Ishikawa (cell line): Measurements from ENCODE around the gene RIGI.

Experiments
- CEBPB ChIP-seq: IDR thresholded peaks from 2 replicates; pipeline ENCODE4 v1.6.1; 2012
- CREB1 ChIP-seq: IDR thresholded peaks from 2 replicates; pipeline ENCODE4 v1.6.1; 2012; ENCODE audit warnings: low read depth
- EGR1 ChIP-seq: IDR thresholded peaks from 2 replicates; pipeline ENCODE4 v1.6.1; 2012
- FOXM1 ChIP-seq: IDR thresholded peaks from 2 replicates; pipeline ENCODE4 v1.6.1; 2012; ENCODE audit warnings: low read depth, borderline replicate concordance
- NFIC ChIP-seq: IDR thresholded peaks from 2 replicates; pipeline ENCODE4 v1.6.1; 2012
- RAD21 ChIP-seq: IDR thresholded peaks from 2 replicates; pipeline ENCODE4 v1.6.1; 2012; ENCODE audit warnings: low read depth
- TAF1 ChIP-seq: IDR thresholded peaks from 2 replicates; pipeline ENCODE4 v1.6.1; 2012; ENCODE audit warnings: low read depth, mild to moderate bottlenecking
- TCF12 ChIP-seq: IDR thresholded peaks from 2 replicates; pipeline ENCODE4 v1.6.1; 2012; ENCODE audit warnings: low read depth
- TEAD4 ChIP-seq: IDR thresholded peaks from 2 replicates; pipeline ENCODE4 v1.6.1; 2012
- YY1 ChIP-seq: IDR thresholded peaks from 2 replicates; pipeline ENCODE4 v1.6.1; 2012; ENCODE audit warnings: low read depth
- TF ChIP-seq, protein P1 (sequence below): IDR thresholded peaks from 2 replicates; pipeline ENCODE4 v1.6.1; 2012
- TF ChIP-seq, protein P2 (sequence below): IDR thresholded peaks from 2 replicates; pipeline ENCODE4 v1.6.1; 2012
- TF ChIP-seq, protein P3 (sequence below): IDR thresholded peaks from 2 replicates; pipeline ENCODE4 v1.6.1; 2012; ENCODE audit warnings: low read depth, mild to moderate bottlenecking

DNA sequence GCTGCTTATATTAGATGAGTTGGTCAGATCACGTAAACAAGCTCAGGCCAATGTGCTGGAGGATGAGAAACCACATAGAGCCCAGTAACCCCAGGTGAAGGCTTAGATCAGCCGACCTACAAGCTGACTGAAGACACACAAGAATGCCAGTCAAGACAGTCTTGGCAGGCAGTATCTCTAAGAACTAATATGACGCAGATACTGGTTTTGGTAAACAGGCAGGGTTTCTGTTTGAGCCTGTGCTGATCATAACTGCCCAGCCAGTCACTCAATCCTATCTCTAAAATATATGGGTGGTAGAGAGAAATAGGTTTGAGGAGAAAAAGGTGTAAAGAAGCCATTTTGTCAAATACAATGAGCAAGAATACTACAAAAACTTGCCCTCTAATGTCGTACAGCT lies 7.8 kb upstream of the RIGI start:
- TF ChIP-seq RAD21 (no peak), YY1 (no peak), TAF1 (no peak), FOXM1 (no peak), NFIC (no peak), TEAD4 (no peak), CREB1 (no peak), CEBPB (no peak), TCF12 (no peak), EGR1 (no peak)
- TF ChIP-seq, protein P1, sequence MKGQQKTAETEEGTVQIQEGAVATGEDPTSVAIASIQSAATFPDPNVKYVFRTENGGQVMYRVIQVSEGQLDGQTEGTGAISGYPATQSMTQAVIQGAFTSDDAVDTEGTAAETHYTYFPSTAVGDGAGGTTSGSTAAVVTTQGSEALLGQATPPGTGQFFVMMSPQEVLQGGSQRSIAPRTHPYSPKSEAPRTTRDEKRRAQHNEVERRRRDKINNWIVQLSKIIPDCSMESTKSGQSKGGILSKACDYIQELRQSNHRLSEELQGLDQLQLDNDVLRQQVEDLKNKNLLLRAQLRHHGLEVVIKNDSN = no peak
- TF ChIP-seq, protein P2, sequence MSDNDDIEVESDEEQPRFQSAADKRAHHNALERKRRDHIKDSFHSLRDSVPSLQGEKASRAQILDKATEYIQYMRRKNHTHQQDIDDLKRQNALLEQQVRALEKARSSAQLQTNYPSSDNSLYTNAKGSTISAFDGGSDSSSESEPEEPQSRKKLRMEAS = no peak
- TF ChIP-seq, protein P3, sequence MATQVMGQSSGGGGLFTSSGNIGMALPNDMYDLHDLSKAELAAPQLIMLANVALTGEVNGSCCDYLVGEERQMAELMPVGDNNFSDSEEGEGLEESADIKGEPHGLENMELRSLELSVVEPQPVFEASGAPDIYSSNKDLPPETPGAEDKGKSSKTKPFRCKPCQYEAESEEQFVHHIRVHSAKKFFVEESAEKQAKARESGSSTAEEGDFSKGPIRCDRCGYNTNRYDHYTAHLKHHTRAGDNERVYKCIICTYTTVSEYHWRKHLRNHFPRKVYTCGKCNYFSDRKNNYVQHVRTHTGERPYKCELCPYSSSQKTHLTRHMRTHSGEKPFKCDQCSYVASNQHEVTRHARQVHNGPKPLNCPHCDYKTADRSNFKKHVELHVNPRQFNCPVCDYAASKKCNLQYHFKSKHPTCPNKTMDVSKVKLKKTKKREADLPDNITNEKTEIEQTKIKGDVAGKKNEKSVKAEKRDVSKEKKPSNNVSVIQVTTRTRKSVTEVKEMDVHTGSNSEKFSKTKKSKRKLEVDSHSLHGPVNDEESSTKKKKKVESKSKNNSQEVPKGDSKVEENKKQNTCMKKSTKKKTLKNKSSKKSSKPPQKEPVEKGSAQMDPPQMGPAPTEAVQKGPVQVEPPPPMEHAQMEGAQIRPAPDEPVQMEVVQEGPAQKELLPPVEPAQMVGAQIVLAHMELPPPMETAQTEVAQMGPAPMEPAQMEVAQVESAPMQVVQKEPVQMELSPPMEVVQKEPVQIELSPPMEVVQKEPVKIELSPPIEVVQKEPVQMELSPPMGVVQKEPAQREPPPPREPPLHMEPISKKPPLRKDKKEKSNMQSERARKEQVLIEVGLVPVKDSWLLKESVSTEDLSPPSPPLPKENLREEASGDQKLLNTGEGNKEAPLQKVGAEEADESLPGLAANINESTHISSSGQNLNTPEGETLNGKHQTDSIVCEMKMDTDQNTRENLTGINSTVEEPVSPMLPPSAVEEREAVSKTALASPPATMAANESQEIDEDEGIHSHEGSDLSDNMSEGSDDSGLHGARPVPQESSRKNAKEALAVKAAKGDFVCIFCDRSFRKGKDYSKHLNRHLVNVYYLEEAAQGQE = no peak
